Measurements from ENCODE around the gene KLHDC9.

KLHDC9 gene

DNA sequence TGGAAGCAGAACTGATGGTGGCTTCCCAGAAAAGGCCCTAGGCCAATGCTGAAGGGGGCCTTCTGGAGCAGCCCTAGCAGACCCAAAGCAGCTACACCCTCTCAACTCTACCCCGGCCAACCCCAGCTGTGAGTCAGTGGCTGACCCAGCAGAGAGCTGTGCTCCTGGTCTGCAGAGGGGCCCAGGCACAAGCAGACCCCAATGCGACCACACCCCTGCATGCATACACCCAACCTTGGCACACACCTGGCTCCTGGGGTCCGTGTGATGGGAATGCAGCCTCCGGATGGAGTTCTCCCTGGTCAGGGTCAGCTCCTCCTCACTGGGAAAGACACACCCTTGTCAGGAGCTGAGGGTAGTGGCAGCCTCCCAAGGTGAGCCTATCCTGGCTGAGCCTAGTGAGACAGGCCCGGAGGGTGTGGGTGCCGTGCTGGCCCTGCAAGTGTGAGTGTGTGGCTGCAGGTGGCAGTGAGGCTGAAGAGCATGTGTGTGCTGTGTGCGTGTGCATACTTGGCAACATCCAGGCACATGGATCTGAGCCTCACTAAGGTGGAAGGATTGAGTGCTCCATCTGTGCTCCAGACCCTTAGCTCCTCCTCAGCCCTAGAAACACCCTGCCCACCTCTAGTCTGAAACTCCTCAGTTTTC is 24.6 kb upstream of the KLHDC9 start:
- no peaks in the 10 kb centered on the region for H3K27me3 ChIP-seq (ENCODE audit: insufficient read depth, low read length, poor library complexity)
- no peaks in the 10 kb centered on the region for H3K9me3 ChIP-seq (ENCODE audit: insufficient read depth, low read length, severe bottlenecking)
- DNase-seq (no peak), ATAC-seq (ENCODE audit: insufficient read depth, low read depth) (no peak)
- TF ChIP-seq EZH2 (IDR thresholded peaks at IDR 0.05; ENCODE audit: borderline replicate concordance, low read depth, low read length, severe bottlenecking): no peak
- TF ChIP-seq, protein P1, sequence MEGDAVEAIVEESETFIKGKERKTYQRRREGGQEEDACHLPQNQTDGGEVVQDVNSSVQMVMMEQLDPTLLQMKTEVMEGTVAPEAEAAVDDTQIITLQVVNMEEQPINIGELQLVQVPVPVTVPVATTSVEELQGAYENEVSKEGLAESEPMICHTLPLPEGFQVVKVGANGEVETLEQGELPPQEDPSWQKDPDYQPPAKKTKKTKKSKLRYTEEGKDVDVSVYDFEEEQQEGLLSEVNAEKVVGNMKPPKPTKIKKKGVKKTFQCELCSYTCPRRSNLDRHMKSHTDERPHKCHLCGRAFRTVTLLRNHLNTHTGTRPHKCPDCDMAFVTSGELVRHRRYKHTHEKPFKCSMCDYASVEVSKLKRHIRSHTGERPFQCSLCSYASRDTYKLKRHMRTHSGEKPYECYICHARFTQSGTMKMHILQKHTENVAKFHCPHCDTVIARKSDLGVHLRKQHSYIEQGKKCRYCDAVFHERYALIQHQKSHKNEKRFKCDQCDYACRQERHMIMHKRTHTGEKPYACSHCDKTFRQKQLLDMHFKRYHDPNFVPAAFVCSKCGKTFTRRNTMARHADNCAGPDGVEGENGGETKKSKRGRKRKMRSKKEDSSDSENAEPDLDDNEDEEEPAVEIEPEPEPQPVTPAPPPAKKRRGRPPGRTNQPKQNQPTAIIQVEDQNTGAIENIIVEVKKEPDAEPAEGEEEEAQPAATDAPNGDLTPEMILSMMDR (IDR thresholded peaks at IDR 0.05; ENCODE audit: borderline replicate concordance, extremely low read depth, low read length, poor library complexity, severe bottlenecking): peak; percentile 6
- H3K36me3 ChIP-seq (ENCODE audit: insufficient read depth, low read length): no peaks in the 10 kb centered on the region; the same call in 1 of the 2 replicates
- peaks cover 11% of the 10 kb centered on the region for H3K79me2 ChIP-seq (ENCODE audit: insufficient read depth, low read length)
- H2AFZ ChIP-seq (ENCODE audit: low read depth, low read length): no peak overlapping the region
- no peaks in the 10 kb centered on the region for H4K20me1 ChIP-seq (ENCODE audit: insufficient read depth, low read length)
- H3K4me2 ChIP-seq (ENCODE audit: insufficient read depth, low read length): no peak overlapping the region
- H3K4me3 ChIP-seq (ENCODE audit: low read depth in 1 of 2, low read length in 2 of 2): no peak overlapping the region
- H3K27ac ChIP-seq (ENCODE audit: low read length): no peak overlapping the region
- peaks cover 16% of the 10 kb centered on the region for H3K4me1 ChIP-seq (ENCODE audit: insufficient read depth, low read length)
- H3K9ac ChIP-seq (ENCODE audit: low read depth, low read length): no peak overlapping the region

DNA sequence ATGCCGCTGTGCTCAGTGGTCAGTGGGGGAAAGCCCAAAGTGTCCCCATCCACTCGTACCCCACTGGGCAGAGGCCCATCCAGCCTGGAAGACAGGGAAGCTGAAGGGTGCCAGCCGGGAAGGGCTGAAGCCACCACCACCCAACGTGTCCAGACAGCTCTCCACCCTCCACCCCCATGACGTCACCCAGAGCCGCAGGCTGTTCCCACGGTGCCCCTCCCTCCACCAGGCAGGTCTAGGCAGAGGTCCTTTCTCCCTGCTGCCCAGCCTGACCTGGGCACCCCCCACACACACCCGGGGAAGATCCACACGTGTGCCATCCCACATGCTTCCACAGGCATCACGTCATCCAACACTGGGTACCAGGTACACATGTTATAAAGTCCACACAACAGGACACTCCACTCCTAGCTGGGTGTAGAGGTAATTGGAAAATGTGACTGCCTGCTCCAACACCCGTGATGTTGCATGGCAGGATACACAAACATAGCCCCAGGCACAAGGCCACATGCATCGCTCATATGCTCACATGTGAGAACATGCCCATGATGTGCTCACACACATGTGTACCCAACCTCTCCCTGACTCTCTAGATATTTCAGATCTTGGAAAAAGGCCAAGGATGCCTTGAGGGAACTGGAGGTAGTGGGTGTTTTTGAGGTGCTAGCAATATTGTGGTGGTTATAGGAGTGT is 23.3 kb upstream of the KLHDC9 start:
- Histone ChIP-seq H3K4me2 (ENCODE audit: insufficient read depth, low read length) (no peak overlapping the region), H4K20me1 (ENCODE audit: insufficient read depth, low read length) (no peaks in the 10 kb centered on the region), H3K27ac (ENCODE audit: low read length) (no peak overlapping the region), H2AFZ (ENCODE audit: low read depth, low read length) (no peak overlapping the region), H3K9ac (ENCODE audit: low read depth, low read length) (no peak overlapping the region), H3K4me1 (ENCODE audit: insufficient read depth, low read length) (peaks cover 8% of the 10 kb centered on the region), H3K36me3 (ENCODE audit: insufficient read depth, low read length) (no peaks in the 10 kb centered on the region), H3K79me2 (ENCODE audit: insufficient read depth, low read length) (no peaks in the 10 kb centered on the region), H3K4me3 (ENCODE audit: low read depth in 1 of 2, low read length in 2 of 2) (no peak overlapping the region), H3K9me3 (ENCODE audit: insufficient read depth, low read length, severe bottlenecking) (no peaks in the 10 kb centered on the region), H3K27me3 (ENCODE audit: insufficient read depth, low read length, poor library complexity) (no peaks in the 10 kb centered on the region)
- no peak for TF ChIP-seq EZH2 (IDR thresholded peaks at IDR 0.05; ENCODE audit: borderline replicate concordance, low read depth, low read length, severe bottlenecking)
- TF ChIP-seq, protein P1 (IDR thresholded peaks at IDR 0.05; ENCODE audit: borderline replicate concordance, extremely low read depth, low read length, poor library complexity, severe bottlenecking): no peak
- no peak for DNase-seq
- ATAC-seq (ENCODE audit: insufficient read depth, low read depth): no peak

DNA sequence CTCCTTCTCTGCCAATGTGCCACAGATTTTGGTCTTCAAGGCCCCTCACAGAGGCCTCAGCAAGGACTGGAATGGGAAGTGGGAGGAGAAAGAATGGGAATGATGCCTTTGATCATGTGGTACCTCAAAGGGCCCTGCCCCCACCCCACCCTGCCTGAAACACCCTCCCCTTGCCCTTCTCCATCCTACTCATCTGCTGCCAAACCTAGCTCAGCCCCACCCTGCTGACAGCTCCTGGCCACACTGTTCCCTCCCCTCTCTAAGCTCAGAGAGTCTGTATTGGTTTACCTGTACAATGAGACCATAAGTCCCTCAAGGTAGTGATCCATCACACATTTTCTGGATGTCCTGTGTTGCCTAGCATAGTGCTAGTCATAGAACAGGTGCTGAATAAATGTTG is 21.8 kb upstream of the KLHDC9 start:
- DNase-seq (no peak), ATAC-seq (ENCODE audit: insufficient read depth, low read depth) (no peak)
- no peak overlapping the region for H3K4me2 ChIP-seq (ENCODE audit: insufficient read depth, low read length)
- H3K9me3 ChIP-seq (ENCODE audit: insufficient read depth, low read length, severe bottlenecking): no peaks in the 10 kb centered on the region
- no peak overlapping the region for H3K4me3 ChIP-seq (ENCODE audit: low read depth in 1 of 2, low read length in 2 of 2)
- H3K79me2 ChIP-seq (ENCODE audit: insufficient read depth, low read length): no peaks in the 10 kb centered on the region
- TF ChIP-seq EZH2 (IDR thresholded peaks at IDR 0.05; ENCODE audit: borderline replicate concordance, low read depth, low read length, severe bottlenecking): no peak
- TF ChIP-seq, protein P1 (IDR thresholded peaks at IDR 0.05; ENCODE audit: borderline replicate concordance, extremely low read depth, low read length, poor library complexity, severe bottlenecking): no peak
- no peaks in the 10 kb centered on the region for H4K20me1 ChIP-seq (ENCODE audit: insufficient read depth, low read length)
- no peaks in the 10 kb centered on the region for H3K36me3 ChIP-seq (ENCODE audit: insufficient read depth, low read length)
- H3K27me3 ChIP-seq (ENCODE audit: insufficient read depth, low read length, poor library complexity): no peaks in the 10 kb centered on the region
- no peak overlapping the region for H3K27ac ChIP-seq (ENCODE audit: low read length)
- H3K4me1 ChIP-seq (ENCODE audit: insufficient read depth, low read length): no peaks in the 10 kb centered on the region
- no peak overlapping the region for H3K9ac ChIP-seq (ENCODE audit: low read depth, low read length)
- no peak overlapping the region for H2AFZ ChIP-seq (ENCODE audit: low read depth, low read length)
